Measurements from ENCODE around the gene A2M. TPM values are rescaled to one million over a fixed set of nuclear protein-coding genes. Genes with fewer than 3 reads are reported as not detected.

The A2M gene
- total and polyA plus RNA-seq, 2 of the 4 experiments (the other 2 are of a cell fraction), result 1.1 to 3.2 TPM

DNA sequence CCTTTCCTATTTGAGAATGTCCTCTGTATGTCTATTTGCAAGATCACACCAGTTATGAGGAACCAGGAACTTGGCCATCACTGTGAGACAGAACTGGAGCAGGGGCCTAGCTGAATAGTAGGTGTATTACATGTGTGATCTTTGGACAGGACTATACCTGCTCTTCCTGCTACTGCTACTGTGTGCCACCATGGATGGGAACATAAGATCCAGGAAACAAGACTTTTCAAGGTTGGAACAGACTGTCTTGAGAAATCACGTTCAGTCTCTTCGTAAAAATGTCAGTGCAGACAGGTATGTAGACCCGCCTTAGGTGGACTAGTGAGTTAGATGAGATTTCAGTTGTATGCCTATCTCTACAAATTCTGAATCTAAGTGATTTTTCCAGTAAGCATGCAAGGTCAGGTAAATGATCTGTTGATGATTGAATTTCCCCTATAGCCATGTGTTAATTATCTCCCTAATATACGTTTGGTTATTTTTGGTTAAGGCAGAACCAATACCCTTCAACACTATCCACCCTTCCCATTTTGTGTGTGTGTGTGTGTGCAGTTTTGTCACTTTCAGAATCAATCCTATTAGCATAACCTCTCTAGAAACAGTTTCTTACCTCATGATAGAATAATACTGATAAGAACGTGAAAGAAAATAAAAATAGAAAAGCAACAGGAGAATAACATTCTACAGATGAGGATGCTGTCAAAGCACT lies 7.1 kb downstream of the A2M start:
- no CpG with 5 or more reads among the region's 5 CpGs for WGBS, 2 experiments (ENCODE audit: extremely low coverage in 2 of 2, insufficient read length in 1 of 2)
- in situ Hi-C loops (cut with MboI; ENCODE audit: low sequenced_read_pairs), result no loop called here
- dilution Hi-C loops (cut with HindIII; ENCODE audit: low sequenced_read_pairs, unreplicated experiment), result no loop called here

More for the DNA sequence above, 7.1 kb downstream of the A2M start:
- TF ChIP-seq FOS (IDR thresholded peaks at IDR 0.05; ENCODE audit: low read depth, low read length) (no peak), SMC3 (IDR thresholded peaks at IDR 0.05; ENCODE audit: low read depth, low read length) (no peak), RCOR1 (IDR thresholded peaks at IDR 0.05; ENCODE audit: insufficient replicate concordance, low read length) (no peak), POLR2A (IDR thresholded peaks at IDR 0.05; ENCODE audit: low read depth, low read length) (no peak), CEBPB (IDR thresholded peaks at IDR 0.05; ENCODE audit: low read depth, low read length) (no peak), MXI1 (IDR thresholded peaks at IDR 0.05; ENCODE audit: borderline replicate concordance, low read depth, low read length) (no peak), RFX5 (IDR thresholded peaks at IDR 0.05; ENCODE audit: low read depth, low read length) (no peak), NFE2L2 (IDR thresholded peaks at IDR 0.05; ENCODE audit: low read depth, low read length) (no peak), MAZ (IDR thresholded peaks at IDR 0.05; ENCODE audit: borderline replicate concordance, low read depth, low read length) (no peak)
- TF ChIP-seq, protein P1, sequence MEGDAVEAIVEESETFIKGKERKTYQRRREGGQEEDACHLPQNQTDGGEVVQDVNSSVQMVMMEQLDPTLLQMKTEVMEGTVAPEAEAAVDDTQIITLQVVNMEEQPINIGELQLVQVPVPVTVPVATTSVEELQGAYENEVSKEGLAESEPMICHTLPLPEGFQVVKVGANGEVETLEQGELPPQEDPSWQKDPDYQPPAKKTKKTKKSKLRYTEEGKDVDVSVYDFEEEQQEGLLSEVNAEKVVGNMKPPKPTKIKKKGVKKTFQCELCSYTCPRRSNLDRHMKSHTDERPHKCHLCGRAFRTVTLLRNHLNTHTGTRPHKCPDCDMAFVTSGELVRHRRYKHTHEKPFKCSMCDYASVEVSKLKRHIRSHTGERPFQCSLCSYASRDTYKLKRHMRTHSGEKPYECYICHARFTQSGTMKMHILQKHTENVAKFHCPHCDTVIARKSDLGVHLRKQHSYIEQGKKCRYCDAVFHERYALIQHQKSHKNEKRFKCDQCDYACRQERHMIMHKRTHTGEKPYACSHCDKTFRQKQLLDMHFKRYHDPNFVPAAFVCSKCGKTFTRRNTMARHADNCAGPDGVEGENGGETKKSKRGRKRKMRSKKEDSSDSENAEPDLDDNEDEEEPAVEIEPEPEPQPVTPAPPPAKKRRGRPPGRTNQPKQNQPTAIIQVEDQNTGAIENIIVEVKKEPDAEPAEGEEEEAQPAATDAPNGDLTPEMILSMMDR (conservative IDR thresholded peaks at IDR 0.05; ENCODE audit: low read depth, low read length), result no peak
- CTCF ChIA-PET, result no interaction called here
- Histone ChIP-seq H3K4ac (ENCODE audit: low read depth, low read length) (no peak overlapping the region), H4K20me1 (ENCODE audit: insufficient read depth, low read length) (no peaks in the 10 kb centered on the region), H3K56ac (ENCODE audit: extremely low read depth, insufficient read depth, low read length) (no peak overlapping the region), H2AK9ac (replicated peaks; ENCODE audit: low read depth, low read length, poor library complexity) (no peak overlapping the region), H2AK5ac (ENCODE audit: low read depth, low read length) (no peak overlapping the region), H2BK120ac (ENCODE audit: low read depth, low read length) (no peak overlapping the region), H3K27ac (ENCODE audit: insufficient read depth, low read length) (no peak overlapping the region), H2BK15ac (ENCODE audit: low read depth, low read length) (no peak overlapping the region), H3K9me1 (ENCODE audit: insufficient read depth, low read length) (no peaks in the 10 kb centered on the region), H3K18ac (ENCODE audit: low read depth, low read length) (no peak overlapping the region), H3K27me3 (ENCODE audit: control insufficient read depth, insufficient read depth, low read length) (no peaks in the 10 kb centered on the region), H3K9ac (ENCODE audit: low read depth, low read length) (no peak overlapping the region), H4K5ac (ENCODE audit: low read depth, low read length) (no peak overlapping the region), H2BK20ac (ENCODE audit: low read depth, low read length) (no peak overlapping the region), H3K36me3 (ENCODE audit: control insufficient read depth, insufficient read depth, low read length) (peaks cover 4% of the 10 kb centered on the region; the same call in 1 of the 2 replicates), H2AFZ (replicated peaks; ENCODE audit: low read length, poor library complexity) (no peak overlapping the region), H3K9me3 (ENCODE audit: control insufficient read depth, insufficient read depth, low read length) (no peaks in the 10 kb centered on the region), H3K79me1 (ENCODE audit: low read depth in 1 of 2, low read length in 2 of 2) (no peaks in the 10 kb centered on the region), H2BK5ac (ENCODE audit: low read depth, low read length, poor library complexity, severe bottlenecking) (no peak overlapping the region), H3K4me2 (ENCODE audit: low read depth, low read length) (no peak overlapping the region), H4K8ac (ENCODE audit: low read depth in 2 of 2, low read length in 2 of 2) (no peak overlapping the region), H3K4me3 (ENCODE audit: insufficient read depth, low read depth, low read length) (no peak overlapping the region), H3K14ac (replicated peaks; ENCODE audit: low read depth, low read length) (no peak overlapping the region), H4K91ac (ENCODE audit: insufficient read depth, low read depth, low read length) (no peak overlapping the region), H3K23ac (ENCODE audit: low read depth, low read length) (no peak overlapping the region), H3K4me1 (ENCODE audit: control insufficient read depth, insufficient read depth, low read length) (no peaks in the 10 kb centered on the region)
- no peak for ATAC-seq (ENCODE audit: low read depth)
- no peak for DNase-seq
- POLR2A ChIA-PET (ENCODE audit: unreplicated experiment), result no interaction called here
- no TSS peak for BruUV-seq (replicated peaks)
- intact Hi-C loops (cut with micrococcal nuclease), result no loop called here
